ENCODE results near the gene MLLT1. TPM values are rescaled to one million over a fixed set of nuclear protein-coding genes. Genes with fewer than 3 reads are reported as not detected.

The MLLT1 gene
- total RNA-seq, 1 experiment from 2014 or later, result 29.0 TPM

DNA sequence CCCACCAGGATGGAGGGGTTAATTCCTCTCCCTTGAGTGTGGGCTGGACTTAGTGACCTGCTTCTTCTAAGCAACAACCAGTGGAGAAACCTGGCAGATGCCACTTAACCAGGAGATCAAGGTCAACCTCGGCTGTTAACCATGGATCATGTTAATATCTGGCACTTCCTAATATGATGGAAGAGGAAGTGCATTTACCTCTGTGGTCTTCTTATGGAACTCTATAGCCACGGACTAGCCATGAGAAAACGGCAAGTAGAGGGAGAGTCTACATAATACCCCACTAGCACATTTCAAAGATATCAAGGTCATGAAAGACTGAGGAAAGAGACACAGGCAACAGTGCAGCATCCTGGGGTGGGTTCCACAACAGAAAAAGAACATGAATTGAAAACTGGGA lies 31.4 kb downstream of the MLLT1 start:
- H4K20me1 ChIP-seq (ENCODE audit: low read length), result peaks cover 4% of the 10 kb centered on the region; the same call in 1 of the 2 replicates
- no peak for DNase-seq

DNA sequence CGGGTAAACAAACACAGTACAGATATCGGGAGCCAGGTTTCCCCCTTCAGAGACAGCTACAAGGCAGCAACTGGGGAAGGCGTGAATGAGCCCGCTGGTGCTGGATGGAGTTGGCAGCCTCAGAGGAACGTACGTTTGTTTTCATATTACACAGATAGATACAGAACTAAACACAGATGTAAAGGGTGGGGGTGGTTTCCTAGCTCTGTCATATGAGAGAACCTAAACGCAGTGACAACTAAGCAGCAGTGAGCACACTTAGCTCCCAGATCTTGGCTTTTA lies 32.8 kb downstream of the MLLT1 start:
- no TSS peak for BruUV-seq (replicated peaks)
- ATAC-seq, result no peak
- TF ChIP-seq EZH2 (IDR thresholded peaks at IDR 0.05; ENCODE audit: low read length, unreplicated experiment) (no peak), EZH2phosphoT487 (IDR thresholded peaks at IDR 0.05; ENCODE audit: borderline replicate concordance, low read length) (no peak)
- TF ChIP-seq, protein P1, sequence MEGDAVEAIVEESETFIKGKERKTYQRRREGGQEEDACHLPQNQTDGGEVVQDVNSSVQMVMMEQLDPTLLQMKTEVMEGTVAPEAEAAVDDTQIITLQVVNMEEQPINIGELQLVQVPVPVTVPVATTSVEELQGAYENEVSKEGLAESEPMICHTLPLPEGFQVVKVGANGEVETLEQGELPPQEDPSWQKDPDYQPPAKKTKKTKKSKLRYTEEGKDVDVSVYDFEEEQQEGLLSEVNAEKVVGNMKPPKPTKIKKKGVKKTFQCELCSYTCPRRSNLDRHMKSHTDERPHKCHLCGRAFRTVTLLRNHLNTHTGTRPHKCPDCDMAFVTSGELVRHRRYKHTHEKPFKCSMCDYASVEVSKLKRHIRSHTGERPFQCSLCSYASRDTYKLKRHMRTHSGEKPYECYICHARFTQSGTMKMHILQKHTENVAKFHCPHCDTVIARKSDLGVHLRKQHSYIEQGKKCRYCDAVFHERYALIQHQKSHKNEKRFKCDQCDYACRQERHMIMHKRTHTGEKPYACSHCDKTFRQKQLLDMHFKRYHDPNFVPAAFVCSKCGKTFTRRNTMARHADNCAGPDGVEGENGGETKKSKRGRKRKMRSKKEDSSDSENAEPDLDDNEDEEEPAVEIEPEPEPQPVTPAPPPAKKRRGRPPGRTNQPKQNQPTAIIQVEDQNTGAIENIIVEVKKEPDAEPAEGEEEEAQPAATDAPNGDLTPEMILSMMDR (conservative IDR thresholded peaks at IDR 0.05; ENCODE audit: low read depth, low read length), result no peak
- Histone ChIP-seq H3K9me2 (replicated peaks; ENCODE audit: low read length) (no peaks in the 10 kb centered on the region), H3K36me3 (ENCODE audit: low read depth, low read length) (peaks cover 9% of the 10 kb centered on the region; the same call in 1 of the 2 replicates), H3K79me2 (ENCODE audit: low read length) (peaks cover 84% of the 10 kb centered on the region), H3K4me3 (ENCODE audit: low read length) (no peak overlapping the region), H3K4me2 (ENCODE audit: low read length) (no peak overlapping the region), H3K4me1 (ENCODE audit: insufficient read depth, low read length) (no peaks in the 10 kb centered on the region), H2AFZ (ENCODE audit: low read length) (no peak overlapping the region), H3K27ac (ENCODE audit: low read length) (no peak overlapping the region), H3F3A (ENCODE audit: low read length, unreplicated experiment) (no peaks in the 10 kb centered on the region), H3K9ac (ENCODE audit: low read length) (no peak overlapping the region), H4K20me1 (ENCODE audit: low read length) (peaks cover 10% of the 10 kb centered on the region), H3K9me3 (ENCODE audit: low read length) (no peaks in the 10 kb centered on the region), H3K27me3 (ENCODE audit: low read length) (no peaks in the 10 kb centered on the region)
- ChIA-PET POLR2A (ENCODE audit: unreplicated experiment) (interaction anchor here (0.6 kb wide), 1 partner anchor 49 kb away, joined by 3 read pairs; no protein-coding TSS in a partner anchor), CTCF (interaction anchor here (0.7 kb wide), 1 partner anchor 9 kb away, joined by 4 read pairs; no protein-coding TSS in a partner anchor)
- DNase-seq, result no peak
- intact Hi-C loops (cut with micrococcal nuclease), result no loop called here

More for the DNA sequence above, 31.4 kb downstream of the MLLT1 start:
- Histone ChIP-seq H3K9me3 (ENCODE audit: low read length) (no peaks in the 10 kb centered on the region), H3K4me1 (ENCODE audit: insufficient read depth, low read length) (no peaks in the 10 kb centered on the region), H3K4me3 (ENCODE audit: low read length) (no peak overlapping the region), H3K27me3 (ENCODE audit: low read length) (no peaks in the 10 kb centered on the region), H3K4me2 (ENCODE audit: low read length) (no peak overlapping the region), H3K79me2 (ENCODE audit: low read length) (peaks cover 82% of the 10 kb centered on the region), H3K27ac (ENCODE audit: low read length) (no peak overlapping the region), H3K36me3 (ENCODE audit: low read depth, low read length) (peaks cover 9% of the 10 kb centered on the region; the same call in 1 of the 2 replicates), H2AFZ (ENCODE audit: low read length) (no peak overlapping the region), H3K9ac (ENCODE audit: low read length) (no peak overlapping the region), H3K9me2 (replicated peaks; ENCODE audit: low read length) (no peaks in the 10 kb centered on the region), H3F3A (ENCODE audit: low read length, unreplicated experiment) (no peaks in the 10 kb centered on the region)
- ChIA-PET POLR2A (ENCODE audit: unreplicated experiment) (no interaction called here), CTCF (no interaction called here)
- intact Hi-C loops (cut with micrococcal nuclease), result no loop called here
- no TSS peak for BruUV-seq (replicated peaks)
- no peak for ATAC-seq
- TF ChIP-seq EZH2phosphoT487 (IDR thresholded peaks at IDR 0.05; ENCODE audit: borderline replicate concordance, low read length) (no peak), EZH2 (IDR thresholded peaks at IDR 0.05; ENCODE audit: low read length, unreplicated experiment) (no peak)
- TF ChIP-seq, protein P1 (conservative IDR thresholded peaks at IDR 0.05; ENCODE audit: low read depth, low read length), result no peak

GRCh38 chr19:6246174-6247006 lies 33.4 kb downstream of the MLLT1 start:
- Histone ChIP-seq H3F3A (ENCODE audit: low read length, unreplicated experiment) (no peaks in the 10 kb centered on the region), H3K9me2 (replicated peaks; ENCODE audit: low read length) (no peaks in the 10 kb centered on the region), H3K4me2 (ENCODE audit: low read length) (no peak overlapping the region), H3K27me3 (ENCODE audit: low read length) (no peaks in the 10 kb centered on the region), H3K36me3 (ENCODE audit: low read depth, low read length) (peaks cover 9% of the 10 kb centered on the region; the same call in 1 of the 2 replicates), H4K20me1 (ENCODE audit: low read length) (peaks cover 10% of the 10 kb centered on the region), H2AFZ (ENCODE audit: low read length) (no peak overlapping the region), H3K27ac (ENCODE audit: low read length) (no peak overlapping the region), H3K9ac (ENCODE audit: low read length) (no peak overlapping the region), H3K9me3 (ENCODE audit: low read length) (no peaks in the 10 kb centered on the region), H3K79me2 (ENCODE audit: low read length) (peaks cover 79% of the 10 kb centered on the region), H3K4me1 (ENCODE audit: insufficient read depth, low read length) (no peaks in the 10 kb centered on the region), H3K4me3 (ENCODE audit: low read length) (no peak overlapping the region)
- BruUV-seq (replicated peaks), result no TSS peak
- DNase-seq, result no peak
- ATAC-seq, result no peak
- POLR2A ChIA-PET (ENCODE audit: unreplicated experiment), result interaction anchor here (0.6 kb wide), 1 partner anchor 50 kb away, joined by 3 read pairs; no protein-coding TSS in a partner anchor
- TF ChIP-seq EZH2phosphoT487 (IDR thresholded peaks at IDR 0.05; ENCODE audit: borderline replicate concordance, low read length) (no peak), EZH2 (IDR thresholded peaks at IDR 0.05; ENCODE audit: low read length, unreplicated experiment) (no peak)
- TF ChIP-seq, protein P1 (conservative IDR thresholded peaks at IDR 0.05; ENCODE audit: low read depth, low read length), result no peak
- intact Hi-C loops (cut with micrococcal nuclease), result no loop called here
- CTCF ChIA-PET, result interaction anchor here (0.7 kb wide), 1 partner anchor 10 kb away, joined by 4 read pairs; no protein-coding TSS in a partner anchor

All from PC-3 (cell line).